CD4-positive, alpha-beta T cell treated with Interleukin-12 subunit alpha and Interleukin-12 subunit beta, for 1 hour (primary cell): ENCODE results near the gene KAZALD1.

Experiments
- DNase-seq: peaks from one replicate; pipeline ENCODE4 v3.0.0-alpha.2; 2020

KAZALD1 gene

GRCh38 chr10:101095550-101096213 lies 33.9 kb downstream of the KAZALD1 start:
- DNase-seq: peak; percentile 70

- no peak for DNase-seq
Measured at GRCh38 chr10:101096378-101096777, 34.6 kb downstream of the KAZALD1 start.

- no peak for DNase-seq
Measured at GRCh38 chr10:101097881-101098280, 36.1 kb downstream of the KAZALD1 start.

GRCh38 chr10:101099901-101100300 lies 38.1 kb downstream of the KAZALD1 start:
- no peak for DNase-seq

GRCh38 chr10:101101372-101101881 lies 39.6 kb downstream of the KAZALD1 start:
- DNase-seq: no peak

GRCh38 chr10:101103430-101103829 lies 41.6 kb downstream of the KAZALD1 start:
- DNase-seq: no peak

GRCh38 chr10:101106351-101106750 lies 44.6 kb downstream of the KAZALD1 start:
- DNase-seq: no peak

- DNase-seq: no peak
Measured at GRCh38 chr10:101107771-101108170, 46.0 kb downstream of the KAZALD1 start.

- DNase-seq: no peak
Measured at GRCh38 chr10:101110856-101111523, 49.2 kb downstream of the KAZALD1 start.

- DNase-seq: no peak
Measured at GRCh38 chr10:101111547-101111946, 49.8 kb downstream of the KAZALD1 start.

GRCh38 chr10:101112799-101113594 lies 51.2 kb downstream of the KAZALD1 start:
- DNase-seq: no peak

- DNase-seq: no peak
Measured at GRCh38 chr10:101113890-101114403, 52.2 kb downstream of the KAZALD1 start.

- no peak for DNase-seq
Measured at GRCh38 chr10:101114646-101115045, 52.9 kb downstream of the KAZALD1 start.
